Measurements from ENCODE around the gene ZC3H6. TPM values are rescaled to one million over a fixed set of nuclear protein-coding genes. Genes with fewer than 3 reads are reported as not detected.
"Not testable (repeated sequence)": the region's sequence is repeated elsewhere in the genome, so short reads cannot be mapped to it uniquely, and the experiment has no call there.

The ZC3H6 gene
- total RNA-seq, 3 donors from 2014 or later = 1.3 to 2.4 (median 2.2) TPM

DNA sequence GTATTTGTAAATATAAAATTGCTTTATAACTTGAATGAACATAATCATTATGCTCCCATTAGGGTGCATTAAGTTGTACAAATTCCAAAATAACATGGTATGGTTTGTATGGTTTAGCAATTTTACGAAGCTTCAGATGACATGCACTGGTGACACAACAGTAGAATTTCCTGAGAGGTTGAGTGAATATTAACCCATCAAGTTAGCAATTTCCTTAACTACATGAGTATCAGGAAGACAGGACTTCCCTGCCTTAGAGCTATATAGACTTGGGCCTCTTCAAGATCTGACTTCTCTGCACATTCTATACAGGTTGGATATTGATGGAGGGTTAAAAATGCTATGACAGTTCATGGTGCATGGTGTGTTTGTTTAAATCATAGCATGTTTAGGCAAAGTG, 60.2 kb downstream of the ZC3H6 start:
- no peak overlapping the region for H3K4me3 Mint-ChIP-seq
- no peaks in the 10 kb centered on the region for H3K27me3 Mint-ChIP-seq (ENCODE audit: low read depth)
- ATAC-seq = no peak

GRCh38 chr2:112339986-112340385, 64.6 kb downstream of the ZC3H6 start:
- no peaks in the 10 kb centered on the region for H3K4me1 Mint-ChIP-seq (ENCODE audit: low read depth)
- H3K27me3 Mint-ChIP-seq (ENCODE audit: low read depth) = no peaks in the 10 kb centered on the region
- DNase-seq = no peak

More for the DNA sequence above, 60.2 kb downstream of the ZC3H6 start:
- no peaks in the 10 kb centered on the region for H3K4me1 Mint-ChIP-seq (ENCODE audit: low read depth)
- no peak for DNase-seq
- H3K36me3 Mint-ChIP-seq (ENCODE audit: insufficient read depth) = peaks cover 5% of the 10 kb centered on the region
- no peaks in the 10 kb centered on the region for H3K9me3 Mint-ChIP-seq

GRCh38 chr2:112340475-112341267, 65.3 kb downstream of the ZC3H6 start:
- Mint-ChIP-seq H3K4me3 (no peak overlapping the region), H3K4me1 (ENCODE audit: low read depth) (no peaks in the 10 kb centered on the region), H3K27me3 (ENCODE audit: low read depth) (no peaks in the 10 kb centered on the region), H3K9me3 (no peaks in the 10 kb centered on the region), H3K36me3 (ENCODE audit: insufficient read depth) (peaks cover 2% of the 10 kb centered on the region)
- ATAC-seq (no peak), DNase-seq (no peak)

More at GRCh38 chr2:112339986-112340385, 64.6 kb downstream of the ZC3H6 start:
- no peak overlapping the region for H3K4me3 Mint-ChIP-seq
- peaks cover 2% of the 10 kb centered on the region for H3K36me3 Mint-ChIP-seq (ENCODE audit: insufficient read depth)
- H3K9me3 Mint-ChIP-seq = no peaks in the 10 kb centered on the region
- ATAC-seq = no peak

DNA sequence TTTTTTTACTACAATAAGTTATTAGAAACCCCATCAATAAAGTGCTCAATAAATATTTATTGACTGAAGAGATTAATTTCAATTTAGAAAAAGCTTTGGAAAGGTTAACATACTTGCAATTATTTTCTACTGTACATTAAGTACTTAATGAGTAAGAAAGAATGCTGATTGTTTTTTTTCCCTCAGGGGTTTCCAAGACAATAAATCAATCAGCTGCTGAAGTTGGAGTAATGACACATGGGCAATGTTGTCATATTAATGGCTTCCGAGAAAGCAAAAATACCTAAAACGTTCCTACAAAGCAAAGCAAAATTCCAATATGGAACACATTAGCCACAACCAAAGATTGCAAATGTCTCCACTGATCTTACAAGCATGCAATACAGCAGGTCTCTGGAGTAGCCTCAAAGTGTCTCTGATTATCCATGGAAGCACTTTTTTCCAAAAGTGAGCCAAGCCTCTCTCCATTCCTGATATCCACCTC, 66.7 kb downstream of the ZC3H6 start:
- no peak for ATAC-seq
- no peaks in the 10 kb centered on the region for H3K9me3 Mint-ChIP-seq
- H3K4me3 Mint-ChIP-seq = no peak overlapping the region
- DNase-seq = no peak
- peaks cover 2% of the 10 kb centered on the region for H3K36me3 Mint-ChIP-seq (ENCODE audit: insufficient read depth)
- H3K4me1 Mint-ChIP-seq (ENCODE audit: low read depth) = no peaks in the 10 kb centered on the region
- H3K27me3 Mint-ChIP-seq (ENCODE audit: low read depth) = no peaks in the 10 kb centered on the region

- no peak for DNase-seq
- Mint-ChIP-seq H3K9me3 (no peaks in the 10 kb centered on the region), H3K4me1 (ENCODE audit: low read depth) (no peaks in the 10 kb centered on the region), H3K36me3 (ENCODE audit: insufficient read depth) (no peaks in the 10 kb centered on the region), H3K27me3 (ENCODE audit: low read depth) (no peaks in the 10 kb centered on the region), H3K4me3 (no peak overlapping the region)
- no peak for ATAC-seq
These were observed 68.6 kb downstream of the ZC3H6 start for GRCh38 chr2:112343827-112344585.

GRCh38 chr2:112345030-112346027, 69.9 kb downstream of the ZC3H6 start:
- Mint-ChIP-seq H3K36me3 (ENCODE audit: insufficient read depth) (no peaks in the 10 kb centered on the region), H3K4me1 (ENCODE audit: low read depth) (no peaks in the 10 kb centered on the region), H3K9me3 (no peaks in the 10 kb centered on the region), H3K27me3 (ENCODE audit: low read depth) (no peaks in the 10 kb centered on the region), H3K4me3 (no peak overlapping the region)
- DNase-seq = no peak
- no peak for ATAC-seq

DNA sequence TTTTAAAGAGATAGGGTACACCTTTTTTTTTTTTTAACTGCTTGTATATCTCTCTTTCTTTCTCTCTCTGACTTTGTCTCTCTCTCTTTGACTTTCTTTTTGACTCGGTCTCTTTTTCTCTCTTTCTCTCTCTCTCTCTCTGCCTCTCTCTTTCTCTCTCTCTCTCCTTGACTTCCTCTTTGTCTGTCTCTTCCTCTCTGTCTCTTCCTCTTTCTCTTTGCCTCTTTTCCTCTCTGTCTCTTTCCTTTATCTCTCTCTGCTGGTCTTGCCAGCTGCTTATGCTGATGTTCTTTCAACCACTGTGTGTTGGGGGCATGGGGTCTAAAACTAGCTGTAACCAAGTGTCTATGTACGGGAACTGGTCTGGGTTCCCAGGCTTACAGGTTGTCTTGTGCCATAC, 76.9 kb downstream of the ZC3H6 start:
- not testable (repeated sequence) for H3K9me3 Mint-ChIP-seq; H3K36me3 Mint-ChIP-seq (ENCODE audit: insufficient read depth); H3K4me3 Mint-ChIP-seq; H3K4me1 Mint-ChIP-seq (ENCODE audit: low read depth); H3K27me3 Mint-ChIP-seq (ENCODE audit: low read depth); ATAC-seq; DNase-seq

GRCh38 chr2:112352809-112353603, 77.6 kb downstream of the ZC3H6 start:
- not testable (repeated sequence) for DNase-seq; H3K27me3 Mint-ChIP-seq (ENCODE audit: low read depth); H3K9me3 Mint-ChIP-seq; H3K36me3 Mint-ChIP-seq (ENCODE audit: insufficient read depth); H3K4me3 Mint-ChIP-seq; ATAC-seq; H3K4me1 Mint-ChIP-seq (ENCODE audit: low read depth)

- not testable (repeated sequence) for H3K36me3 Mint-ChIP-seq (ENCODE audit: insufficient read depth); H3K4me3 Mint-ChIP-seq; DNase-seq; ATAC-seq; H3K27me3 Mint-ChIP-seq (ENCODE audit: low read depth); H3K4me1 Mint-ChIP-seq (ENCODE audit: low read depth); H3K9me3 Mint-ChIP-seq
These were observed 78.9 kb downstream of the ZC3H6 start for GRCh38 chr2:112354335-112354734.

- not testable (repeated sequence) for DNase-seq; H3K4me3 Mint-ChIP-seq; H3K36me3 Mint-ChIP-seq (ENCODE audit: insufficient read depth); H3K4me1 Mint-ChIP-seq (ENCODE audit: low read depth); H3K9me3 Mint-ChIP-seq; H3K27me3 Mint-ChIP-seq (ENCODE audit: low read depth); ATAC-seq
These were observed 84.7 kb downstream of the ZC3H6 start for GRCh38 chr2:112360055-112360454.

Other genes starting within 250 kb of the ZC3H6 start
- gene TMEM87B, start 220.3 kb upstream of the ZC3H6 start, total RNA-seq = 10 to 100 TPM in 2 of 3 donors, 1 to 10 TPM in 1; 10.0 to 10.7 (median 10.0) TPM
- 10 to 100 TPM; 21.8 to 24.3 (median 23.4) TPM for gene FBLN7, start 137.2 kb upstream of the ZC3H6 start, total RNA-seq
- 10 to 100 TPM; 29.7 to 32.0 (median 31.2) TPM for gene ZC3H8, start 20.6 kb upstream of the ZC3H6 start, total RNA-seq
- gene RGPD8, start 158.0 kb downstream of the ZC3H6 start, total RNA-seq = 10 to 100 TPM in 2 of 3 donors, 1 to 10 TPM in 1; 9.9 to 14.0 (median 10.8) TPM
- gene TTL, start 206.6 kb downstream of the ZC3H6 start, total RNA-seq = 10 to 100 TPM; 26.7 to 31.4 (median 28.6) TPM